Measurements from ENCODE around the gene U2SURP. TPM values are rescaled to one million over a fixed set of nuclear protein-coding genes. Genes with fewer than 3 reads are reported as not detected.

U2SURP gene
- total and polyA plus RNA-seq, 2 donors (not counting 1 experiment from before 2014, with no cell fraction given), result 15.1 to 138 TPM

GRCh38 chr3:143083781-143084180 lies 82.4 kb downstream of the U2SURP start:
- H3K9me3 Mint-ChIP-seq (ENCODE audit: insufficient read depth), result no peaks in the 10 kb centered on the region
- ChIA-PET CTCF (interaction anchor here (1.7 kb wide), 1 partner anchor 35 kb away, joined by 6 read pairs; no protein-coding TSS in a partner anchor), POLR2A (interaction anchor here (0.7 to 1.0 kb wide), 2 partner anchors 19 to 33 kb away, joined by 3 to 4 read pairs; no protein-coding TSS in a partner anchor)
- no peaks in the 10 kb centered on the region for H4K20me1 ChIP-seq (ENCODE audit: control insufficient read depth, insufficient read depth, low read length, poor library complexity, severe bottlenecking)
- H3K9me3 ChIP-seq (ENCODE audit: control extremely low read depth in 1 of 3, control insufficient read depth in 2 of 3, insufficient read depth in 1 of 3, low read length in 2 of 3), result peaks cover 0 to 3% (median 0%) of the 10 kb centered on the region in 3 donors
- DNase-seq, result no peak
- WGBS (ENCODE audit: insufficient coverage), result 88% methylated on average over 1 of the region's 3 CpGs
- H3K4me1 ChIP-seq (ENCODE audit: control insufficient read depth in 2 of 2, insufficient read depth in 2 of 2, low read length in 2 of 2), result peaks cover 4 to 22% of the 10 kb centered on the region in 2 donors
- TF ChIP-seq EZH2 (IDR thresholded peaks at IDR 0.05; ENCODE audit: borderline replicate concordance, insufficient read depth, low read depth, low read length, poor library complexity, severe bottlenecking) (no peak), CTCF (IDR thresholded peaks at IDR 0.05) (no peak)
- no peak overlapping the region for H3K4me3 ChIP-seq (ENCODE audit: control extremely low read depth in 1 of 5, extremely low read depth in 1 of 5, insufficient read depth in 1 of 5, low read depth in 2 of 5, low read length in 4 of 5)
- no peak overlapping the region for H3K4me3 Mint-ChIP-seq
- no peak for ATAC-seq (ENCODE audit: low read depth)
- intact Hi-C loops (cut with micrococcal nuclease), result loop anchor here (5.0 kb wide), 1 partner anchor 34 kb away; the partner anchor contains the start of gene CHST2
- H3K4me1 Mint-ChIP-seq, result peaks cover 24% of the 10 kb centered on the region
- no peak overlapping the region for H3K4me2 ChIP-seq (replicated peaks; ENCODE audit: low read depth, low read length, poor library complexity, severe bottlenecking)
- H3K9ac ChIP-seq (ENCODE audit: low read length), result no peak overlapping the region
- no peaks in the 10 kb centered on the region for H3K79me2 ChIP-seq (ENCODE audit: control insufficient read depth, insufficient read depth, low read length)
- peaks cover 0 to 4% (median 0%) of the 10 kb centered on the region in 4 experiments for H3K27me3 ChIP-seq (replicated peaks in 1 of 4; ENCODE audit: control extremely low read depth in 1 of 4, control insufficient read depth in 3 of 4, insufficient read depth in 4 of 4, low read length in 3 of 4)
- H3K27ac ChIP-seq (ENCODE audit: low read length in 2 of 2), result no peak overlapping the region
- H3K27ac Mint-ChIP-seq, result peak overlapping the region; percentile 10
- H3K36me3 ChIP-seq (replicated peaks in 1 of 2; ENCODE audit: control extremely low read depth in 1 of 2, control insufficient read depth in 1 of 2, extremely low read depth in 1 of 2, insufficient read depth in 2 of 2, low read length in 1 of 2), result no peaks in the 10 kb centered on the region
- H3K27me3 Mint-ChIP-seq, result no peaks in the 10 kb centered on the region
- H2AFZ ChIP-seq (ENCODE audit: insufficient read depth, low read depth, low read length, poor library complexity, severe bottlenecking), result no peak overlapping the region
